PFSK-1 (cell line): Measurements from ENCODE around the gene PCIF1.

Source experiments
- FOXP2 ChIP-seq: optimal IDR thresholded peaks from 2 replicates; pipeline ENCODE3; 2011; ENCODE audit warnings: borderline replicate concordance, control low read depth, inconsistent platforms; ENCODE audit not compliant: insufficient read depth; ENCODE audit errors: extremely low read length, extremely low read depth
- POLR2AphosphoS5 ChIP-seq: IDR thresholded peaks from 2 replicates; pipeline ENCODE4 v1.6.1; 2012; ENCODE audit warnings: low read depth, mild to moderate bottlenecking, control low read depth, low read length, moderate library complexity
- REST ChIP-seq, 2 experiments: IDR thresholded peaks; 2 replicates each; pipeline versions ENCODE4 v1.6.1 to v1.8.0; 2011 to 2012; ENCODE audit warnings: low read depth in 2 of 2, low read length in 2 of 2, control low read depth in 1 of 2, inconsistent platforms in 1 of 2, mild to moderate bottlenecking in 1 of 2, moderate library complexity in 1 of 2; ENCODE audit not compliant: insufficient read depth in 1 of 2
- SIN3A ChIP-seq: IDR thresholded peaks from 2 replicates; pipeline ENCODE4 v1.6.1; 2012; ENCODE audit warnings: mild to moderate bottlenecking, low read length, moderate library complexity, borderline replicate concordance; ENCODE audit not compliant: insufficient read depth
- TAF1 ChIP-seq: IDR thresholded peaks from 2 replicates; pipeline ENCODE4 v1.6.1; 2012; ENCODE audit warnings: low read length, control low read depth, borderline replicate concordance; ENCODE audit not compliant: insufficient read depth

The PCIF1 gene

GRCh38 chr20:45896641-45897161 lies 37.8 kb upstream of the PCIF1 start:
- TF ChIP-seq SIN3A (no peak), POLR2AphosphoS5 (no peak), TAF1 (no peak), REST (IDR thresholded peaks at IDR 0.05; ENCODE audit: insufficient read depth in 1 of 2, low read depth in 2 of 2, low read length in 2 of 2) (no peak), FOXP2 (no peak)

GRCh38 chr20:45897289-45897688 lies 37.2 kb upstream of the PCIF1 start:
- TF ChIP-seq FOXP2 (no peak), REST (IDR thresholded peaks at IDR 0.05; ENCODE audit: insufficient read depth in 1 of 2, low read depth in 2 of 2, low read length in 2 of 2) (no peak), POLR2AphosphoS5 (no peak), SIN3A (no peak), TAF1 (no peak)

GRCh38 chr20:45897692-45898091 lies 36.8 kb upstream of the PCIF1 start:
- TF ChIP-seq REST (IDR thresholded peaks at IDR 0.05; ENCODE audit: insufficient read depth in 1 of 2, low read depth in 2 of 2, low read length in 2 of 2) (no peak), POLR2AphosphoS5 (no peak), TAF1 (no peak), FOXP2 (no peak), SIN3A (no peak)

GRCh38 chr20:45898285-45898684 lies 36.2 kb upstream of the PCIF1 start:
- no peak for TF ChIP-seq TAF1
- TF ChIP-seq FOXP2, result no peak
- TF ChIP-seq REST (IDR thresholded peaks at IDR 0.05; ENCODE audit: insufficient read depth in 1 of 2, low read depth in 2 of 2, low read length in 2 of 2), result no peak
- TF ChIP-seq POLR2AphosphoS5, result no peak
- TF ChIP-seq SIN3A, result no peak
